Measurements from ENCODE around the gene DENND5B. TPM values are rescaled to one million over a fixed set of nuclear protein-coding genes. Genes with fewer than 3 reads are reported as not detected.

The DENND5B gene
- total and polyA plus RNA-seq, 11 donors: 8.2 to 58.9 (median 44.0) TPM

- DNase-seq (no peak), ATAC-seq (no peak)
- no peaks in the 10 kb centered on the region for H3K4me1 ChIP-seq
- intact Hi-C loops (cut with DNase I): no loop called here
- no peak for TF ChIP-seq CTCF (IDR thresholded peaks at IDR 0.05)
- TF ChIP-seq POLR2A (IDR thresholded peaks at IDR 0.05): no peak
- 73 to 90% (median 83%) methylated on average over 1 of the region's 1 CpG for WGBS, 4 donors
- no peaks in the 10 kb centered on the region for H3K9me3 ChIP-seq
- H3K27ac ChIP-seq: no peak overlapping the region
- H3K27me3 ChIP-seq: no peaks in the 10 kb centered on the region
- no peak overlapping the region for H3K4me3 ChIP-seq
- no peaks in the 10 kb centered on the region for H3K36me3 ChIP-seq
These were observed 248.7 kb downstream of the DENND5B start for GRCh38 chr12:31342286-31342685.

GRCh38 chr12:31339831-31340622 is 250.9 kb downstream of the DENND5B start:
- H3K27me3 ChIP-seq: no peaks in the 10 kb centered on the region
- no peaks in the 10 kb centered on the region for H3K36me3 ChIP-seq
- 81 to 87% (median 86%) methylated on average over 10 of the region's 10 CpGs for WGBS, 4 donors
- no peaks in the 10 kb centered on the region for H3K4me1 ChIP-seq
- intact Hi-C loops (cut with DNase I): no loop called here
- no peaks in the 10 kb centered on the region for H3K9me3 ChIP-seq
- no peak overlapping the region for H3K27ac ChIP-seq
- DNase-seq (no peak), ATAC-seq (no peak)
- no peak for TF ChIP-seq CTCF (IDR thresholded peaks at IDR 0.05)
- no peak for TF ChIP-seq POLR2A (IDR thresholded peaks at IDR 0.05)
- no peak overlapping the region for H3K4me3 ChIP-seq

- TF ChIP-seq CTCF (IDR thresholded peaks at IDR 0.05) (no peak), POLR2A (IDR thresholded peaks at IDR 0.05) (no peak)
- H3K36me3 ChIP-seq: no peaks in the 10 kb centered on the region
- no peak overlapping the region for H3K4me3 ChIP-seq
- intact Hi-C loops (cut with DNase I): no loop called here
- no peak overlapping the region for H3K27ac ChIP-seq
- no peaks in the 10 kb centered on the region for H3K4me1 ChIP-seq
- H3K27me3 ChIP-seq: no peaks in the 10 kb centered on the region
- DNase-seq (no peak), ATAC-seq (no peak)
- H3K9me3 ChIP-seq: no peaks in the 10 kb centered on the region
- 63 to 80% (median 78%) methylated on average over 4 of the region's 4 CpGs for WGBS, 4 donors
These were observed 253.0 kb downstream of the DENND5B start for GRCh38 chr12:31337952-31338351.

Other genes starting within 250 kb of the DENND5B start
- gene ETFBKMT, start 68.6 kb upstream of the DENND5B start, total RNA-seq: 1 to 10 TPM; 3.1 to 7.4 (median 6.1) TPM
- 1 to 10 TPM; 2.3 to 2.8 TPM for gene ETFBKMT, start 68.6 kb upstream of the DENND5B start, polyA plus RNA-seq
- gene AMN1, start 137.9 kb upstream of the DENND5B start, total RNA-seq: 10 to 100 TPM in 8 of 9 donors, 1 to 10 TPM in 1; 8.5 to 22.5 (median 16.4) TPM
- 10 to 100 TPM; 11.0 to 12.8 TPM for gene AMN1, start 137.9 kb upstream of the DENND5B start, polyA plus RNA-seq

All from heart left ventricle (tissue), 16 donors.